K562 (cell line): ENCODE results near the gene IP6K1. TPM values are rescaled to one million over a fixed set of nuclear protein-coding genes. Genes with fewer than 3 reads are reported as not detected.

Source experiments
- HIVEP1 ChIP-seq: fragments of 250-450 bp; sonication (Bioruptor Pico); IDR thresholded peaks from 2 replicates; pipeline ENCODE4 v1.4.0; 2020; ENCODE audit warnings: mild to moderate bottlenecking
- HNRNPUL1 ChIP-seq: fragments of 200-400 bp; formaldehyde crosslinking; IDR thresholded peaks from 2 replicates; pipeline ENCODE4 v1.6.1; 2017; ENCODE audit warnings: low read length
- JUND ChIP-seq, 2 experiments: IDR thresholded peaks; 2 replicates in 1 of 2; 3 replicates in 1 of 2; pipeline ENCODE4 v1.6.1; 2011; ENCODE audit warnings: borderline replicate concordance in 2 of 2, low read depth in 2 of 2, low read length in 2 of 2, improper control_type of control experiment in 1 of 2, missing biosample characterization in 1 of 2, missing genetic modification characterization in 1 of 2, missing genetic modification reagents in 1 of 2
- KHSRP ChIP-seq: fragments of 450-650 bp; IDR thresholded peaks from 2 replicates; pipeline ENCODE4 v1.6.1; 2017
- LARP7 ChIP-seq: fragments of 450-650 bp; IDR thresholded peaks from 2 replicates; pipeline ENCODE4 v1.6.1; 2016
- NR1H2 ChIP-seq: sonication (generic); formaldehyde crosslinking; IDR thresholded peaks from 2 replicates; pipeline ENCODE4 v1.4.0; 2020; ENCODE audit warnings: mild to moderate bottlenecking, missing genetic modification reagents
- SMARCB1 ChIP-seq: IDR thresholded peaks from 2 replicates; pipeline ENCODE4 v1.6.1; 2011; ENCODE audit warnings: improper control_type of control experiment, low read depth; ENCODE audit not compliant: insufficient read length
- SMC3 ChIP-seq: conservative IDR thresholded peaks from 2 replicates; pipeline ENCODE4 v1.6.1; 2011; ENCODE audit warnings: low read depth, low read length, improper control_type of control experiment; ENCODE audit not compliant: insufficient read depth
- STAT6 ChIP-seq: sonication (generic); formaldehyde crosslinking; IDR thresholded peaks from 2 replicates; pipeline ENCODE4 v1.8.1; 2023; ENCODE audit warnings: mild to moderate bottlenecking, missing genetic modification reagents
- TSHZ1 ChIP-seq: fragments of 250-450 bp; sonication (Bioruptor Pico); IDR thresholded peaks from 2 replicates; pipeline ENCODE4 v1.4.0; 2020; ENCODE audit warnings: mild to moderate bottlenecking, moderate library complexity
- YY1 ChIP-seq, 3 experiments: IDR thresholded peaks; 2 replicates each; pipeline ENCODE4 v1.6.1; 2011; ENCODE audit warnings: low read length in 2 of 3, mild to moderate bottlenecking in 2 of 3, moderate library complexity in 2 of 3, borderline replicate concordance in 1 of 3, control low read depth in 1 of 3, low read depth in 1 of 3; ENCODE audit not compliant: insufficient read depth in 3 of 3, insufficient replicate concordance in 2 of 3, control insufficient read depth in 1 of 3, insufficient read length in 1 of 3; ENCODE audit errors: extremely low read depth in 1 of 3
- ZFX ChIP-seq: sonication (generic); formaldehyde crosslinking; IDR thresholded peaks from 2 replicates; pipeline ENCODE4 v1.8.0; 2022; ENCODE audit warnings: mild to moderate bottlenecking, missing genetic modification reagents, moderate library complexity
- ZNF586 ChIP-seq: fragments of 450-650 bp; formaldehyde crosslinking; conservative IDR thresholded peaks from 2 replicates; pipeline ENCODE4 v1.4.0; 2020; ENCODE audit warnings: mild to moderate bottlenecking, moderate library complexity
- ZNF589 ChIP-seq: fragments of 200-800 bp; sonication (Bioruptor generic); IDR thresholded peaks from 2 replicates; pipeline ENCODE4 v1.6.1; 2016; ENCODE audit warnings: low read depth, missing genetic modification characterization, missing compliant biosample characterization
- ZNF780A ChIP-seq: fragments of 250-450 bp; sonication (Bioruptor Pico); IDR thresholded peaks from 2 replicates; pipeline ENCODE4 v1.5.0; 2021; ENCODE audit warnings: mild to moderate bottlenecking
- polyA plus RNA-seq, 8 experiments: library from polyadenylated mRNA; depleted of rRNA in 4 of 8; stranded (reverse) in 5 of 8; unstranded in 3 of 8; fragments of >200 nt; fragmentation: Nextera tagmentation in 2 of 8; fragmentation: Illumina TruSeq in 1 of 8; extraction: Ambion mirVana in 2 of 8; extraction: Trizol in 1 of 8; gene quantifications; 2 replicates each; pipeline versions ENCODE4 v1.2.1 to v1.2.3, GENCODE V29; 2011 to 2014; ENCODE audit warnings: inconsistent platforms in 1 of 8, missing spikeins in 1 of 8
- total RNA-seq, 7 experiments: library from RNA; depleted of rRNA in 6 of 7; stranded (reverse); fragments of >200 nt in 6 of 7; fragmentation: Illumina TruSeq in 2 of 7; extraction: Trizol in 2 of 7; gene quantifications; 2 replicates each; pipeline versions ENCODE4 v1.2.1 to v1.2.3, GENCODE V29; 2011 to 2021; ENCODE audit warnings: low replicate concordance in 1 of 7
- TF ChIP-seq, protein P1 (sequence below): sonication (generic); formaldehyde crosslinking; IDR thresholded peaks from 2 replicates; pipeline ENCODE4 v1.8.0; 2023; ENCODE audit warnings: mild to moderate bottlenecking, missing genetic modification reagents

IP6K1 gene
- total and polyA plus RNA-seq, 9 of the 15 experiments (the other 6 are each of a cell fraction or from before 2014, with no cell fraction given) = 0.46 to 29.2 (median 13.1) TPM

GRCh38 chr3:49723628-49724551, 62.5 kb downstream of the IP6K1 start, which contains the start of gene GMPPB (continued):
- TF ChIP-seq NR1H2 (no peak), STAT6 (no peak), SMARCB1 (no peak), HNRNPUL1 (no peak), ZNF589 (CRISPR knock-in tag) (no peak), TSHZ1 (no peak), ZNF780A (CRISPR knock-in tag) (no peak), JUND (IDR thresholded peaks at IDR 0.05; ENCODE audit: borderline replicate concordance, low read depth, low read length) (no peak), JUND (tag; IDR thresholded peaks at IDR 0.05; ENCODE audit: borderline replicate concordance, low read depth, low read length) (no peak; the same call in 2 of the 3 replicates), YY1 (IDR thresholded peaks at IDR 0.05; ENCODE audit: borderline replicate concordance in 1 of 3, control insufficient read depth in 1 of 3, extremely low read depth in 1 of 3, insufficient read depth in 3 of 3, insufficient read length in 1 of 3, insufficient replicate concordance in 2 of 3, low read depth in 1 of 3, low read length in 2 of 3) (peak in 1 of 3 experiments; percentile 4), ZNF586 (CRISPR knock-in tag) (no peak), HIVEP1 (CRISPR knock-in tag) (no peak), ZFX (peak; percentile 91), LARP7 (no peak), SMC3 (no peak), KHSRP (no peak; the same call in 1 of the 2 replicates)
- TF ChIP-seq, protein P1, sequence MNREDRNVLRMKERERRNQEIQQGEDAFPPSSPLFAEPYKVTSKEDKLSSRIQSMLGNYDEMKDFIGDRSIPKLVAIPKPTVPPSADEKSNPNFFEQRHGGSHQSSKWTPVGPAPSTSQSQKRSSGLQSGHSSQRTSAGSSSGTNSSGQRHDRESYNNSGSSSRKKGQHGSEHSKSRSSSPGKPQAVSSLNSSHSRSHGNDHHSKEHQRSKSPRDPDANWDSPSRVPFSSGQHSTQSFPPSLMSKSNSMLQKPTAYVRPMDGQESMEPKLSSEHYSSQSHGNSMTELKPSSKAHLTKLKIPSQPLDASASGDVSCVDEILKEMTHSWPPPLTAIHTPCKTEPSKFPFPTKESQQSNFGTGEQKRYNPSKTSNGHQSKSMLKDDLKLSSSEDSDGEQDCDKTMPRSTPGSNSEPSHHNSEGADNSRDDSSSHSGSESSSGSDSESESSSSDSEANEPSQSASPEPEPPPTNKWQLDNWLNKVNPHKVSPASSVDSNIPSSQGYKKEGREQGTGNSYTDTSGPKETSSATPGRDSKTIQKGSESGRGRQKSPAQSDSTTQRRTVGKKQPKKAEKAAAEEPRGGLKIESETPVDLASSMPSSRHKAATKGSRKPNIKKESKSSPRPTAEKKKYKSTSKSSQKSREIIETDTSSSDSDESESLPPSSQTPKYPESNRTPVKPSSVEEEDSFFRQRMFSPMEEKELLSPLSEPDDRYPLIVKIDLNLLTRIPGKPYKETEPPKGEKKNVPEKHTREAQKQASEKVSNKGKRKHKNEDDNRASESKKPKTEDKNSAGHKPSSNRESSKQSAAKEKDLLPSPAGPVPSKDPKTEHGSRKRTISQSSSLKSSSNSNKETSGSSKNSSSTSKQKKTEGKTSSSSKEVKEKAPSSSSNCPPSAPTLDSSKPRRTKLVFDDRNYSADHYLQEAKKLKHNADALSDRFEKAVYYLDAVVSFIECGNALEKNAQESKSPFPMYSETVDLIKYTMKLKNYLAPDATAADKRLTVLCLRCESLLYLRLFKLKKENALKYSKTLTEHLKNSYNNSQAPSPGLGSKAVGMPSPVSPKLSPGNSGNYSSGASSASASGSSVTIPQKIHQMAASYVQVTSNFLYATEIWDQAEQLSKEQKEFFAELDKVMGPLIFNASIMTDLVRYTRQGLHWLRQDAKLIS (CRISPR knock-in tag) = no peak; the same call in 1 of the 2 replicates
